KMS-11 (cell line): Measurements from ENCODE around the gene FAM78A.

ENCODE experiments used
- H2AFZ ChIP-seq: fragments of 200-600 bp; sonication (generic); 2 replicates; pipeline ENCODE4 v1.6.1; 2016; ENCODE audit warnings: antibody characterized with exemption, mixed run types, low read depth
- H3K27ac ChIP-seq: fragments of 200-600 bp; sonication (generic); 2 replicates; pipeline ENCODE4 v1.6.1; 2016; ENCODE audit warnings: mild to moderate bottlenecking, mixed run types
- H3K27me3 ChIP-seq: fragments of 200-600 bp; sonication (generic); 2 replicates; pipeline ENCODE4 v1.6.1; 2017; ENCODE audit warnings: mild to moderate bottlenecking, low read depth, mixed run types, moderate library complexity; ENCODE audit not compliant: insufficient read depth
- H3K36me3 ChIP-seq: fragments of 200-600 bp; sonication (generic); 2 replicates; pipeline ENCODE4 v1.6.1; 2017; ENCODE audit warnings: mild to moderate bottlenecking, mixed run types; ENCODE audit not compliant: insufficient read depth
- H3K4me1 ChIP-seq: fragments of 200-600 bp; sonication (generic); 2 replicates; pipeline ENCODE4 v1.6.1; 2016; ENCODE audit warnings: mild to moderate bottlenecking, low read depth, mixed run types; ENCODE audit not compliant: poor library complexity, severe bottlenecking
- H3K4me2 ChIP-seq: fragments of 200-600 bp; sonication (generic); 2 replicates; pipeline ENCODE4 v1.7.0; 2016; ENCODE audit warnings: mild to moderate bottlenecking, mixed run types
- H3K4me3 ChIP-seq: fragments of 200-600 bp; sonication (generic); IDR thresholded peaks from 2 replicates; pipeline ENCODE4 v1.6.1; 2017; ENCODE audit warnings: low read depth, low read length, mixed read lengths; ENCODE audit not compliant: insufficient read depth
- H3K79me2 ChIP-seq: fragments of 200-600 bp; sonication (generic); 2 replicates; pipeline ENCODE4 v1.6.1; 2016; ENCODE audit warnings: low read depth, mixed run types; ENCODE audit not compliant: insufficient read depth
- H3K9ac ChIP-seq: fragments of 200-600 bp; sonication (generic); 2 replicates; pipeline ENCODE4 v1.6.1; 2016; ENCODE audit warnings: mild to moderate bottlenecking, mixed run types
- H4K20me1 ChIP-seq: fragments of 200-600 bp; sonication (generic); 2 replicates; pipeline ENCODE4 v1.6.1; 2016; ENCODE audit warnings: mild to moderate bottlenecking, mixed run types; ENCODE audit not compliant: insufficient read depth
- CTCF ChIP-seq: fragments of 200-600 bp; sonication (generic); conservative IDR thresholded peaks from 2 replicates; pipeline ENCODE4 v1.6.1; 2017; ENCODE audit warnings: low read depth, mild to moderate bottlenecking, antibody characterized with exemption, low read length, moderate library complexity, mixed read lengths

The FAM78A gene

GRCh38 chr9:131302244-131303075 is 26.1 kb upstream of the FAM78A start:
- Histone ChIP-seq H2AFZ (no peak overlapping the region), H3K27me3 (no peaks in the 10 kb centered on the region), H3K79me2 (no peaks in the 10 kb centered on the region), H3K27ac (no peak overlapping the region), H3K4me3 (no peak overlapping the region), H3K4me1 (no peaks in the 10 kb centered on the region), H3K36me3 (no peaks in the 10 kb centered on the region), H4K20me1 (no peaks in the 10 kb centered on the region), H3K9ac (no peak overlapping the region), H3K4me2 (no peak overlapping the region)
- no peak for TF ChIP-seq CTCF

GRCh38 chr9:131300444-131300843 is 24.1 kb upstream of the FAM78A start:
- Histone ChIP-seq H3K36me3 (no peaks in the 10 kb centered on the region), H3K4me1 (no peaks in the 10 kb centered on the region), H3K79me2 (no peaks in the 10 kb centered on the region), H3K27ac (no peak overlapping the region), H3K4me2 (no peak overlapping the region), H2AFZ (no peak overlapping the region), H3K27me3 (no peaks in the 10 kb centered on the region), H3K9ac (no peak overlapping the region), H4K20me1 (no peaks in the 10 kb centered on the region), H3K4me3 (no peak overlapping the region)
- TF ChIP-seq CTCF: no peak

- no peak overlapping the region for H2AFZ ChIP-seq
- no peaks in the 10 kb centered on the region for H3K27me3 ChIP-seq
- no peak overlapping the region for H3K4me2 ChIP-seq
- H4K20me1 ChIP-seq: no peaks in the 10 kb centered on the region
- no peaks in the 10 kb centered on the region for H3K36me3 ChIP-seq
- H3K79me2 ChIP-seq: no peaks in the 10 kb centered on the region
- H3K4me1 ChIP-seq: no peaks in the 10 kb centered on the region
- no peak overlapping the region for H3K27ac ChIP-seq
- no peak overlapping the region for H3K4me3 ChIP-seq
- H3K9ac ChIP-seq: no peak overlapping the region
- no peak for TF ChIP-seq CTCF
These were observed 23.6 kb upstream of the FAM78A start for GRCh38 chr9:131299961-131300347.

GRCh38 chr9:131299346-131299960 is 23.1 kb upstream of the FAM78A start:
- no peak for TF ChIP-seq CTCF
- Histone ChIP-seq H3K9ac (no peak overlapping the region), H2AFZ (no peak overlapping the region), H3K4me2 (no peak overlapping the region), H3K36me3 (no peaks in the 10 kb centered on the region), H4K20me1 (no peaks in the 10 kb centered on the region), H3K27ac (no peak overlapping the region), H3K4me3 (no peak overlapping the region), H3K27me3 (no peaks in the 10 kb centered on the region), H3K4me1 (no peaks in the 10 kb centered on the region), H3K79me2 (no peaks in the 10 kb centered on the region)
